GM19372 (cell line): ENCODE results near the gene CDH4.

Experiments
- ATAC-seq: cut with Tn5 transposase; IDR thresholded peaks from one replicate; pipeline ENCODE4 v1.9.1; 2021; ENCODE audit warnings: mild to moderate bottlenecking, low read depth, moderate library complexity; ENCODE audit not compliant: unreplicated experiment

The CDH4 gene

DNA sequence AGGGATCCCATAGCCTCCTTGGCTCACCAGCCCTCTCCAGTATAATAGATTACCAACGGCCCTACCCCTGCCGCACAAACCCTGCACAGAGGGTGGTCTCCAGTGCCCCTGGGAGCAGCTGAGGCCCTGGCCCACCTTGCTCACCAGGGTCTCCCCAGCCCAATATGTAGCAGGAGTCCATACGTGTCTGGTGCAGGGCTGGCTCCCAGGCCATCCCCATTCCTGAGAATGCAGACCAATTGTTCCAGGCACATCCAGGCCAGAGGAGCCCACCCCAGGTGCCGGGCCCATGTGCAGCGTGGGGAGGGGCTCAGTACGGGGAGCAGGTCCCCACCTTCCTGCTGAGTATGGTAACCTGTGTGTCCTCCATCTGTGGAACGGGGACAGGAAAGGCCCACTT is 561.7 kb downstream of the CDH4 start:
- no peak for ATAC-seq

DNA sequence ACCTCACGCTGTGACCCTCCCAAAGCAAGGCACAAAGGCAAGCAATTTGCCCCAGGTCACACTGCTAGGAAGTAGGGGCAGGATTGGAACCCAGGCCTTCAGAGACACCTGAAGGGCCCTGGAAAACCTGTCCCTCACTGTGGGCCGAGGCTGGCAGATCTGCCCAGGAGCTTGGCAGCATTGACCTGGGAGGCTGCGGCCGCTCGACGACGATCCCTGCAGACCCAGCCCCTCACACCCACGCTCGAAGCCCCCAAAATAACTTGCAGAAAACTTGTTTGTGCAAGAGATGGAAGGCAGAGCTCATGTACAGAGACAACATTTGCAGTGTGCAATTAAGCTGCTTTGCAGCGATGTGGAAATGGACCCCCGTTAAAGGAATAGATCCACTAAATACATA is 562.2 kb downstream of the CDH4 start:
- ATAC-seq = no peak

DNA sequence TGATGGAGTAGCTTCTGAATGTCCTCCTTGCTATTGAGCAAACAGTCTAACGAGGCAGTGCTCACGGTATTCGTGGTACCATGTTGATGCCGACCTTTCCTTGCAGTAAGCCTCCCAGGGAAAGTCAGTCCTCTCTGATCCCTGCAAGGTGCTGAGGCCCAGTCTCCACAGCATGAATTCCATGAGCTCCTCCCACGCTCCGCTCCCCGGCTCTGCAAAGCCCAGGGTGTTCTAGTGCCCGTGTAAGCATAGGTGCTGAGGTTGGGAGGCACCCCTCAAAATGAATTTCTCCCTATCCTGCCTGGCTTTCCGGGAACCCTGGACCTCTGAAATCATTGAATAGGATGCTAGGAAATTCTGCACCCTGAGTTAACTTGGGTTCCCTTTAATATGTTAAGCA is 562.7 kb downstream of the CDH4 start:
- ATAC-seq = no peak

DNA sequence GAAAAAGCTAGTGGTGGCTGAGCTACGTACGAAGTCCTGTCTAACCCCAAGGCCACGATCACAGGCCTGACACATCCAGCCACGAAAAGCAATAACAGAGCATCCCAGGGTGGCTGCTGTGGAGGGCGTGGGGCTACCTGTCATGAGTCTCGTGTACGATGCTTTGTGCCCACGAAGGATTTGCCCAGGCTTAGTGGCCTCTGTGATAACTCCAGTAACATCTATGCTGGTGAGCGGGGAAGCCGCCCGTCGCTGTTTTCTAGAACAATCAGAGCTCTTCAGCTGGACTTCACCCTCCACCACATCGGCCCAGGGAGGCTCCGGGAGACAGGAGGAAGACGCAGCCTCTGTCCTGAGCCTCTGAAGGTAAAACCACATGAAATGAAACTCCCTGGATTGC is 563.1 kb downstream of the CDH4 start:
- no peak for ATAC-seq

DNA sequence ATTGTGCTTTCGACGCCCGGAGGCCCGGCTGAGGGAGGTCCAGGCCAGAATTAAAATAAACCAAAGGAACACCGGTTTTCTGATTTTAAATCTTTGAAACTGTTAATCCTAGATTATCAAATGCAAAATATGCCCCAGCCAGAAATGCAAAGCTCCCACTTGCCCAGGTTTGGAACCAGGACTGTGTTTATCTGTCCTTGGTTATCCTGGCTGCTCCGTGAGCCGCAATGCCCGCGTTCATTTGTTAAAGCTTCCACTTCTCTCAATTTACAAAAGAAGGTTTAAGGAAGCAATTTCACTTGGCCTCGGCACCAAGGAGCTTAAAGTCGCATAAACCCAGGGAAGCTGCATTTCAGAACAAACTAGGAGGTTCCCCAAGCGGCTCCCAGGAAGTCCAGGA is 563.6 kb downstream of the CDH4 start:
- no peak for ATAC-seq

DNA sequence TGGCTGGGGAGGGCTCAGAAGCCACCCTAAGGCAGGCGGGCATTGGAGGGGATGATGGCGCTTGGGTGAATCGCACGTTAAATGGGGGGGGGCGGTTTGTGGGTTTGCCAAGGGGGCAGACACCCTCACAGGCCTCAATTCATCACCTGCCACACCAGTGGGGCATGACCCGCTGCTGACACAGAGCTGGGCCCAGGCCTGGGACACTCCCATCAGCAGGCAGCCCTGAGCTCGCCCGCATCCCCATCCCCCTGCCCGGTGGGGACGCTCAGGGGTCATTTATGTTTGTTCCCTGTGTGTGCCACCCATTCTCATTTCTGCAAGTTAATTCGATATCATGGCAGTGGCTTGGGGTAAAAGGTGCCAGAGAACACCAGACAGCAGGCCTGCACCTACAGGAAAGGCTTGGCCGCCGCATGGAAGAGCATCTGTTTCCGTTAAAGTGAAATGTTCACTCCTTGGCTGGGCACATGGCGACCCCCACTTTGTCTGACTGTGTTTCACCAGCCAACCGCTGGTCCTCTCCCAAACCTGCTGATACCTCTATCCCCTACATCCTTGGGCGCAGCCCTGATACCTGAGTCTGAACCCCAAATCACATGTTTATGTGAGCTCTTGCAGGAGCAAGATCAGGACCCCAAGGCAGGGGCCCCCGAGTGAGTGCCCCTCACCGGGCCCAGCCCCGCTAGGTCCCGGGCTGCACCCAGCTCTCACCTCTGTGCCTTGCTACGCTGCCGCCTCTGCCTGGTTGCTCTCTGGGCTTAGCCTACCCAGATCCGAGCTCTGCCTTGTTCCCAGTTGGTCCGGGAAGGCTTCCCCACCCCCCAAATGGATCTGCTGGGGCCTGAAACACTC is 564.8 kb downstream of the CDH4 start:
- ATAC-seq = no peak

DNA sequence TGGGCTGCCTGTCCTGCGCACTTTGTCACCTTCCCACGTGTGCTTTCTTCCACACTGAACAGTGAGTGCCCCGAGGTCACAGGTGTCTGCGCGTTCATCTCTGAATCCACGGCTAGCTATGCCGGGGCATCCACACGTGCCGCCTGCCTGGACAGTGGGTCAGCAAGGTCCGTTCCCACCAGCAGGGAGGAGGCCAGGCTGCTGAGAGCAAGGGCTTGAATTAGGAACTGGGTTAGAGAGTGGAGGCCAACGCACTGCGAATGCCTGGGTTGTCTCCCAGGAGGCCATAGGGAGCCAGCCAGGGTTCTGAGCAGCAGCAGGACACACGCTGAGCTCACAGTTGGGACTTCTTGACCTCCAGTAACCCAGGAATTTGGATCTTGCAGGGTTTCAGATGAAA is 565.5 kb downstream of the CDH4 start:
- no peak for ATAC-seq

DNA sequence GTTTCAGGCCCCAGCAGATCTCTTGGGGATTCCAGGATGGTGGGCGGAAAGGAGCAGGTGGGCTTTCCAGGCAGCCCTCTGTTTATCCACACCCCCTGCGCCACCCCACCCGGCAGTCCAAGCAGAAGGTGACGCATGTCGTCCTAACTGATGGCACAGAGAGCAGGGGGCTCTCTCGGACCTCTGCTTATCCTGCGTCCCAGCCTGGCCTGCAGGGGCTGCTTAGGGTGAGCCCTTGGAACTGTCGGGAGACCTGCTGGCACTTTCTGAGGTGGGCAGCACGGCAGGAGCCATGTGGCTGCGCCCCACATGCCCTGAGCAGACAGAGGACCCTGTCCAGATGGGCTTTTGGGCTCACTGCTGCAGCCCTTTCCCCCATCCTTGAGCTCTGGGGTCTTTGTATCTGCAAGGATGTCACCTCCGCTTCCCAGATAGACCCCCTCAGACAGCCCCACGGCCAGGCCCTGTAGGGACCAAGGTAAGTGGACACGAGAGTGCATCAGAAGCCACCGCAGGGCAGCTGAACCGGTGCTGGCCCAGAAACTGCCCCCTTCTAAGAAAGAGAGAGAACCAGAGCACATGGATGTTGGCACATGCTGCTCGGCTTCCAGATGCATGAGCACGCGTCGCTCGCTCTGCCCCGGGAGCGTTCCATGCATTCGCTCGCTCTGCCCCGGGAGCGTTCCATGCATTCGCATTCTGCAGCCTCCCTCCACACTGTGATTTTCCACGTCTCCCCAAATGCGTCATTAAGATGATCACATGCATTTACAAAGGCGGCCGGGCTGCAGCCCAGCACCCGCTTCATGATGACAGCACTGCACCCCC is 566.9 kb downstream of the CDH4 start:
- ATAC-seq = no peak

DNA sequence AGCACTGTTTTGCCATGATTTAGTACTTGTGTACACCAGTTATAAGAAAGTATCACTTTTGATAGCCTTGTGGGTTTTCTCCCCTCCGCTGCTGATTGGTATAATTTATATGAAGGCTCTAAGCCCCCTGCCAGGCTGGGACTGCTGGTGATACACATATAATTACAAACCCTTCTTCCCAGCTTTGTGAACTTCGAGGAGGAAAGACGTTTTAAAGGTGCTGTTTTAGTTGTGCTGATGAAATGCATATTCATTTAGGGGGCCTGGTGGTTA is 567.4 kb downstream of the CDH4 start:
- no peak for ATAC-seq

DNA sequence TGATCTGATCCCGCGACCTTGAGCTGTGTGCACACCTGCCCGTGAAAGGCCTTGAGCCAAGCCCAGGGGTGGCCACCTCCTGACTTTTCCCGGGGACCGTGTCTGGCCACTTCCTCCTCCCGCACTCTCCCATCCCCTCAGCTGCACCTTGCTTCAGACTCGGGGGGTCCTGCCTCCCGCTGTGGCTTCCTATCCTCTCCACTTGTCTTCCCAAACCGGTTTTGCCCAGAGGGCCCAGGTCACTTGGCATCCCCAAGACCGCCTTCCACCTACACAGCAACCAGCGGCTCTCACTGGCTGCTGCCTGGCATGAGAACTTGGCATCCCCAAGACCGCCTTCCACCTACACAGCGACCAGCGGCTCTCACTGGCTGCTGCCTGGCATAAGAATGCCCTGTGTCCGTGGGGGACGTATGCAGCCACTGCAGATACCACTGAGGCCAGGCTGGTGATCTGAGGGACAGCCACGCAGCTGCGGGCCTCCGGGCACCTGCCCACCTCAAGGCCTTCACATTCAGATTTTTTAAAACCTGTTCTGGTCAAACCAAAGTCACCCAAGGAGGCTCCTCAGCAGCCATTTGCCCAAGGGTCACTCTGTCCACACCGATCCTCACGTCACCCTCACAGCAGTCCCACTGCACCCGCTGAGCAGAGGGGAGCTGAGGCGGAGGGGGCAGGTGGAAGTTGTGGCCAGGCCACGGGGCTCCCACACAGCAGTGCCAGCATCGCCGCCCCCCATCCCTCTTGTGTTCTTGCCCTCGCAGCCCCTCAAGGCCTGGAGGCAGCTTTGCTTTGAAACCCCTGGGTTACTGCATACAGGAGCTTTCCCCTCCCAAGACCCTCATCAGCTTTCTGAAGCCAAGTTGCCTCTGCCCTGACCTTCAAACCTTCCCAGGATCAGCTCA is 568.1 kb downstream of the CDH4 start:
- ATAC-seq = no peak

DNA sequence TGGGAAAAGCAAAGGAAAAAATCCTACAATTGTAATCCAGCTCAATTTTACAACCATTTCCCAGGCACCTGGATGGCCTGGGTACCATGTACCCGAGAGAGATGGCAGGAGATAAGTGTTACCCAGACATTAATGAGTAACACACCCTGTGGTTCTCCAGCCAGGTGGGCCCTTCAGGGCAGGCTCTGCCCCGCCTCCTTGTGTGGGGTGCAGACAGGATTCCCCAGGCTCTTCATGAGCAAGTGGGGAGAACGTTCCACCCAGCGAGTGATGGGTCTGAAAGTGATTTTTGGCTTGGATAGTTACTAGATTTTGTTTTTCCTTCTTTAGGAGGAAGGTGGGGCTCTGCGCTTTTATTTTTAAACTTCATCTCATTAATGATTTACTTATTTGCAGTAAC is 569.7 kb downstream of the CDH4 start:
- ATAC-seq = no peak

DNA sequence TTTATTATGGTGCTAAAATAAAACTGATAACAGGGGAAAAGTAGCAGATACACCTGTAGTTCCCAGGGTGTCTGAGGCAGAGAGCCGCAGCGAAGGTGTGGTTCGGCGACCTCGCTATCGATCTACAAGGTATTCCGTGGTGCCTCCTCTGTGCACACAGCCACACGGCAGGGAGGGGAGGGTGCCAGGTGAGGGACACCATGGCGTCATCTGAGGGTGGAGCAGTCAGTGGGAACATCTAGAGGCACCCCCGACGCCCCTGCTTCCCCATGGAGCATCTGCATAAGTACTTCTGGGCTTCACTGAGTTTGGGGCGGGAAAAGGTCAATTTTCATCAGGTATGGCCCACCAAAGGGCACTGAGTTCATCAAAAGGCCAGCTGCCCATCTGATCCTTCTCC is 570.3 kb downstream of the CDH4 start:
- ATAC-seq = no peak

DNA sequence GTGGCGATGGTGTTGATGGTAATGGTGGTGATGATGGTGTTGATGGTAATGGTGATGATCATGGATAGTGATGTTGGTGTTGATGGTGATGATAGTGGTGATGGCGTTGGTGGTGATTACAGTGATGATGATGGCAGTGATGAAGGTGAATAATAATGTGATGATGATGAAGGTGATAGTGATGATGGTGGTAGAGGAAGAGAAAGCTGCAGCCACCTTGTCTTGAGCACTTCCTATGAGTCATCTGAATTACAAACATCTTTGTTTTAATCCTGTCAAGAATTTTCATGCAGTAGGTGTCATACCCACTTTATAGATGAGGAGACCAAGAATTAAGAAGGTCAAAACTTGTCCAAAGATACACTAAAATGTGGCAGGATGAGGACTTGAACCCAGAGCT is 571.2 kb downstream of the CDH4 start:
- ATAC-seq = no peak

DNA sequence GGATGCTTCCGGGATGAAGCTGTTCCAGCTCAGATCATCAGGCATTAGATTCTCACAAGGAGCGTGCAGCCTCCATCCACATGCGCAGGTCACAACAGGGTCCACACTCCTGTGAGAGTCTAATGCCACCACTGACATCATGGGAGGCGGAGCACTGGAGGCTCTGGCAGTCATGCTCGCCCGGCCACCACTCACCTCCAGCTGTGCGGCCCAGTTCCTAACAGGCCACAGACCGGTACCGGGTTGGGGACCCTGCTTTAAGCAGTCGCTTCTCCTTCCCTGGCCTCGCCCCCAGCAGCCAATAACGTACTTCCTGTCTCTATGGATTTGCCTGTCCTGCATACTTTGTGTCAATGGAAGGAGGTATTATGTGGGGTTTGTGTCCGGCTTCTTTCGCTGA is 576.8 kb downstream of the CDH4 start:
- ATAC-seq = no peak

DNA sequence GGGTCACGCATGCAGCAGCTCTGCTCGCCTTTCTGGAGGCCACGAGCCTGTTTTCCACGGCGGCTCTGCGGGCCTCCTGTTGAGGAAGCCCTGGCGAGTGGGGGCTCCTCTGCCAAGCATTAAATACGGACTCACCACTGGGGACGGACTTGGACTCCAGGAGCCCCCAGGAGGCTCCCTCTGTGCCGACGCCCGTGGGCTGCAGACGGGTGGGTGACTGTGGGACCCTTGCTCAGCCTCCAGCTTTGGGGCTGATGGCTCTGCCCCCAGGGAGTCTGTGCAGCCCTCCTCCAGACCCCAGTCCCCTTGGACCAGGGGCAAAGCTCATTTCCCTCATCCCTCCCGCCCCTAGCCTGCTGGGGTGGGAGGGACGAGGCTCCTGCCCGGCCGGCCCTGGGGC is 577.5 kb downstream of the CDH4 start:
- ATAC-seq = no peak

DNA sequence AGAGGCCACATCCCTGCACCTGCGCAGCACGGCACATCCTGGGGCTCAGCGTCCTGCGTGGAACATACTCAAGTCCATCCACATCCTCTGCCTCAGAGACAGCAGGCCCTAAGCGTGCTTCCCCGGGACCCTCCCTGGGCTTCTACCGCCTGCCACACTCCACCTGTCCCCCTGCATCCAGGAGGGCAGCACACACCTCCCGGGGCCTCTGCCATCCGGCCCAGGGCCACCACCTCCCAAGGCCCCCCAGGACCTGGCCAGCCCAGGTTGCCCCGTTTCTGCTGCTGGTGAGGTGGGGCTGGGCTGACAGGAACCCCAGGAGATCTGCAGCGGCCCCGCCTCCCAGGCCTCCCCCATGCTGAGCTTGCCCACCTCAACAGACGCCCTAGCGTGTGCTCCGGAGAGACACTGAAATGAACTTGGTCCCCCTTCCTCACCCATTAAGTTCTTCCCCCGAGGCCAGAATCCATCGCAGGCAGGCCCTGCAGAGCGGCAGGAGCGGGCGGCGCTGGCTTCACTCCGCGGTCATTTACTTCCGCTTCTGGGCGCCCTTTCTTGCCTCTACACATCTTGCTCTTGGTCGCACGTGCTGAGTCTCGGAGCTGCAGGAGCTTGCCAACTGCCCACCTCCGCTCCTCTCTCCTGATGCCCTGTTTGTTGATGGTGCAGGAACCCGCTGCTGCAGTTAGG is 578.3 kb downstream of the CDH4 start:
- no peak for ATAC-seq

DNA sequence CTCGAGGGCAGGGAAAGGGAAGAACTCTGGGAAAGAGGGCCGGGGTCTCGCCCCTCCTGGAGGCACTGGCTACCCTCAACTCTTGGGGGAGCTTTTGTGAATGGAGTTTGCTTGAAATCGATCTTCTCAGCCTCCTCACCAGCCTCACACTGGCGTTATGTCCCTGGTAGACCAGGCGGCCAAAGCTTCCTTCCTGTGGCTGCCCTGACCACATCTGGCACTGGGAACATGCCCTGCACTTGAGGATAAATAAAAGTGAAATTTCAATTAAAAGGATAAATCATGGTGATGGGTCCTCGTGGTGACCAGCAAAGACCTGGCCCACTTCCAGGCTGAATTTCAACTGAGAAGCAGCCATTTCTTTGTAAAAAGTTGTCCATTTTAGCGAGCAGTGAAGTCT is 578.9 kb downstream of the CDH4 start:
- no peak for ATAC-seq

DNA sequence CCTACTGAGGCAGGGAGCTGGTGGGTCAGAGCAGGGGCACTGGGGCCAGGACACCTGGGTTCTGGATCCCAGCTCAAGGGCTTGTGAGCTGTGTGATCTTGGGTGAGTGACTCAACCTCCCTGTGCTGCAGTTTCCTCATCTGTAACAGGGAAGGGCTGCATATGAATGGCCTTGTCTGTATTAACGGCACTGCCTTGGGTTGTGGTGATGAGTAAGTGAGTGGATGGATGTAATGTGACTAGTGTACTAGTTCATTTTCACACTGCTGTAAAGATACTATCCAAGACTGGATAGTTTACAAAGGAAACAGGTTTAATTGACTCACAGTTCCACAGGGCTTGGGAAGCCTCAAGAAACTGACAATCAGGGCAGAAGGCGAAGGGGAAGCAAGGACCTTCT is 580.1 kb downstream of the CDH4 start:
- no peak for ATAC-seq

DNA sequence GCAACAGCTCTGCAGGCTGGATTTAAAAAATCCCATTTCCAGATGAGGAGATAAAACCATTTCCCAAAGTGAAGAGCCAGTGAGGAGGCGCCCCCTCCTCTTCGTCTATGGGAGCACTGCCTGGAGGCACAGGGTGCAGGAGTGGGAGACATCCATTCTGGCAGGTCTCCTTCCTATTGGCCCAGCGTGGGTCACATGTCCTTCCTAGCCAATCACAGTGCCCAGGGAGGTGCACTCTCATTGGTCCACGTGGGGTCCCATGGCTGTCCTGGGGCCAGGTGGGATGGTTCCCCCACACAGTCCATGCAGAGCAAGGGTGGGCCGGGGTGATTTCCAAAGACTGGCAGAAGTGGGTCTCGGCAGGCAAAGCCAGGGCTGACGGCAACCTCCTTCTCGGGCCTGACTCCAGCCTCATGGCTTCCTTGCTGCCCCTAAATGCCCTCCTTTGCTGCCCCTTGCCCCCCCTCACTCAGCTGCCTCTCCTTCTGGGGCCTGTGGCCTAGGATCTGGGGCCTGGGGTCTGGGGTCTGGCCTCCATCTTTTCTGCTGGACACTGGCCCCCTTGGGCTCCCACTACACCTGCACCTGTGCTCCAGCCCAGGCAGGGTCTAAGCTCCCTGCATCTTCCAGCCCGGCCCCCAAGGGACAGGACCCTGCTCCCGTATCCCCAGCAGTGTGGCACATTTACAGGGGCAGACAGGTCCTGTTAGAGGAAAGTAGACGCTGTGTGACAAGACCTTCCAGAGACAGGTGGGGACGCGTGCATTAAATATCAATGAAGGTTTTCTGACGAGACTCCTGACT is 581.9 kb downstream of the CDH4 start:
- no peak for ATAC-seq

DNA sequence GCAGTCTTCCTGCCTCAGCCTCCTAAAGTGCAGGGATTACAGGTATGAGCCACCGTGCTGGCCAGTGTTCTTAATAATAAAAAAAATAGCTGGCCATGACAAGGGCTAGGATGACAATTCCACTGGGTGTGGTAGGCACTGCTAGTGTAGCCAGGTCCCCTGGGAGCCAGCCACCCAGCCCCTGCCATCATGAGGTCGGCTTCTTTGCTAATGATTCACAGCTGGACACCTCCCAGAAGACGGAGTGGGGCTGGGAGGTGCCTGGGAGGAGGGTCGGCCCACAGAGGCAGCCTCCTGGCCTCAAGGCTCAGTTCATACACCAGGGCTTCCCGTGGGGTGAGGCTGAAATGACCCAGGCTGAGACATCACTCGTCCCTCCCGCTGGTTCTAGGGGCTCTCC is 583.2 kb downstream of the CDH4 start:
- no peak for ATAC-seq
